CD4-positive, CD25-positive, alpha-beta regulatory T cell (primary cell): ENCODE results near the gene ZNF428. TPM values are rescaled to one million over a fixed set of nuclear protein-coding genes. Genes with fewer than 3 reads are reported as not detected.

Experiments
- ATAC-seq, 2 donors: fragments of 150-1000 bp; cut with Tn5 transposase; one replicate each; pipeline ENCODE4 v1.10.0; 2021; ENCODE audit warnings: low read depth in 2 of 2, moderate number of reproducible peaks in 2 of 2, moderate library complexity in 1 of 2
- DNase-seq, 3 donors: peaks; one replicate each; pipeline versions ENCODE4 v3.0.0 to v3.0.0-alpha.2; 2012 to 2022; ENCODE audit warnings: mixed read lengths in 1 of 3
- H3K27ac ChIP-seq: one replicate; pipeline ENCODE4 v1.7.0; 2013; ENCODE audit warnings: mild to moderate bottlenecking, low read length; ENCODE audit not compliant: insufficient read depth, poor library complexity, severe bottlenecking
- H3K27me3 ChIP-seq: one replicate; pipeline ENCODE4 v1.7.0; 2013; ENCODE audit warnings: low read length; ENCODE audit not compliant: control insufficient read depth, insufficient read depth
- H3K36me3 ChIP-seq: one replicate; pipeline ENCODE4 v1.7.0; 2013; ENCODE audit warnings: mild to moderate bottlenecking, low read length, moderate library complexity; ENCODE audit not compliant: control insufficient read depth, insufficient read depth
- H3K4me1 ChIP-seq: 2 replicates; pipeline ENCODE4 v1.7.0; 2013; ENCODE audit warnings: mild to moderate bottlenecking, low read length; ENCODE audit not compliant: insufficient read depth, control insufficient read depth, poor library complexity, severe bottlenecking
- H3K4me3 ChIP-seq: one replicate; pipeline ENCODE4 v1.7.0; 2013; ENCODE audit warnings: low read depth, mild to moderate bottlenecking, low read length, moderate library complexity
- H3K9me3 ChIP-seq, 2 experiments: 1 replicate in 1 of 2; 2 replicates in 1 of 2; pipeline ENCODE4 v1.7.0; 2013; ENCODE audit warnings: low read length in 2 of 2, mild to moderate bottlenecking in 1 of 2, moderate library complexity in 1 of 2; ENCODE audit not compliant: control insufficient read depth in 2 of 2
- H3K27ac Mint-ChIP-seq, 3 donors: one replicate each; pipeline ENCODE4 v1.8.0; 2020 to 2022; ENCODE audit warnings: mild to moderate bottlenecking in 3 of 3, mixed read lengths in 3 of 3, moderate library complexity in 2 of 3
- H3K27me3 Mint-ChIP-seq: one replicate; pipeline ENCODE4 v1.8.0; 2022; ENCODE audit warnings: mild to moderate bottlenecking, mixed read lengths
- H3K36me3 Mint-ChIP-seq: one replicate; pipeline ENCODE4 v1.8.0; 2020; ENCODE audit warnings: mixed read lengths
- H3K4me1 Mint-ChIP-seq, 4 donors: one replicate each; pipeline ENCODE4 v1.8.0; 2020 to 2022; ENCODE audit warnings: mixed read lengths in 4 of 4, mild to moderate bottlenecking in 1 of 4
- H3K4me3 Mint-ChIP-seq, 4 donors: one replicate each; pipeline ENCODE4 v1.8.0; 2020 to 2022; ENCODE audit warnings: mild to moderate bottlenecking in 4 of 4, mixed read lengths in 4 of 4, moderate library complexity in 3 of 4
- H3K9me3 Mint-ChIP-seq, 7 donors: one replicate each; pipeline ENCODE4 v1.8.0; 2020 to 2022; ENCODE audit warnings: mixed read lengths in 7 of 7, mild to moderate bottlenecking in 3 of 7, moderate library complexity in 2 of 7
- polyA plus RNA-seq, 4 donors: library from polyadenylated mRNA; unstranded; fragments of 300-500 nt; fragmentation: Illumina TruSeq; gene quantifications; one replicate each; pipeline ENCODE4 v1.2.3, GENCODE V29; 2021
- total RNA-seq: library from RNA; stranded (reverse); gene quantifications from one replicate; pipeline ENCODE4 v1.2.3, GENCODE V29; 2022

Gene ZNF428
- total and polyA plus RNA-seq, 5 donors from 2014 or later: 12.6 to 26.6 (median 14.4) TPM

- Histone ChIP-seq H3K4me3 (no peak overlapping the region), H3K27ac (no peak overlapping the region), H3K9me3 (peaks cover 1 to 3% of the 10 kb centered on the region in 2 experiments), H3K27me3 (no peaks in the 10 kb centered on the region), H3K36me3 (no peaks in the 10 kb centered on the region), H3K4me1 (peaks cover 8% of the 10 kb centered on the region)
- no peak for DNase-seq
- Mint-ChIP-seq H3K9me3 (peaks cover 0 to 6% (median 3%) of the 10 kb centered on the region in 7 donors), H3K27me3 (no peaks in the 10 kb centered on the region), H3K27ac (peak overlapping the region in 1 of 3 donors; percentile 52), H3K4me3 (no peak overlapping the region), H3K4me1 (peaks cover 5 to 17% (median 10%) of the 10 kb centered on the region in 4 donors), H3K36me3 (peaks cover 7% of the 10 kb centered on the region)
- ATAC-seq: no peak
These were observed 41.5 kb upstream of the ZNF428 start for GRCh38 chr19:43660971-43661360.

GRCh38 chr19:43660301-43660970, 41.0 kb upstream of the ZNF428 start:
- DNase-seq (no peak), ATAC-seq (no peak)
- Histone ChIP-seq H3K36me3 (no peaks in the 10 kb centered on the region), H3K4me1 (peaks cover 8% of the 10 kb centered on the region), H3K27ac (no peak overlapping the region), H3K27me3 (no peaks in the 10 kb centered on the region), H3K9me3 (peaks cover 1 to 3% of the 10 kb centered on the region in 2 experiments), H3K4me3 (no peak overlapping the region)
- Mint-ChIP-seq H3K36me3 (peaks cover 11% of the 10 kb centered on the region), H3K27ac (no peak overlapping the region), H3K4me3 (no peak overlapping the region), H3K27me3 (no peaks in the 10 kb centered on the region), H3K4me1 (peaks cover 5 to 17% (median 10%) of the 10 kb centered on the region in 4 donors), H3K9me3 (peaks cover 0 to 6% (median 3%) of the 10 kb centered on the region in 7 donors)

GRCh38 chr19:43658494-43658893, 39.1 kb upstream of the ZNF428 start:
- Mint-ChIP-seq H3K4me1 (peaks cover 0 to 2% (median 0%) of the 10 kb centered on the region in 4 donors), H3K9me3 (peaks cover 0 to 6% (median 2%) of the 10 kb centered on the region in 7 donors), H3K36me3 (peaks cover 8% of the 10 kb centered on the region), H3K4me3 (no peak overlapping the region), H3K27ac (no peak overlapping the region), H3K27me3 (no peaks in the 10 kb centered on the region)
- no peaks in the 10 kb centered on the region for H3K36me3 ChIP-seq
- H3K4me3 ChIP-seq: no peak overlapping the region
- H3K9me3 ChIP-seq: peaks cover 1 to 3% of the 10 kb centered on the region in 2 experiments
- DNase-seq: no peak
- no peaks in the 10 kb centered on the region for H3K27me3 ChIP-seq
- H3K4me1 ChIP-seq: no peaks in the 10 kb centered on the region
- ATAC-seq: no peak
- H3K27ac ChIP-seq: no peak overlapping the region

- Mint-ChIP-seq H3K4me3 (peak overlapping the region in 1 of 4 donors; percentile 4), H3K9me3 (peaks cover 0 to 6% (median 2%) of the 10 kb centered on the region in 7 donors), H3K36me3 (peaks cover 12% of the 10 kb centered on the region), H3K27me3 (no peaks in the 10 kb centered on the region), H3K27ac (peak overlapping the region in 1 of 3 donors; percentile 21), H3K4me1 (peaks cover 0 to 2% (median 0%) of the 10 kb centered on the region in 4 donors)
- Histone ChIP-seq H3K4me1 (no peaks in the 10 kb centered on the region), H3K4me3 (no peak overlapping the region), H3K27ac (no peak overlapping the region), H3K27me3 (no peaks in the 10 kb centered on the region), H3K36me3 (no peaks in the 10 kb centered on the region), H3K9me3 (peaks cover 1 to 3% of the 10 kb centered on the region in 2 experiments)
- ATAC-seq: no peak
- no peak for DNase-seq
These were observed 38.6 kb upstream of the ZNF428 start for GRCh38 chr19:43658001-43658400.

- Histone ChIP-seq H3K9me3 (peaks cover 1 to 3% of the 10 kb centered on the region in 2 experiments), H3K4me3 (no peak overlapping the region), H3K27me3 (no peaks in the 10 kb centered on the region), H3K36me3 (no peaks in the 10 kb centered on the region), H3K27ac (no peak overlapping the region), H3K4me1 (no peaks in the 10 kb centered on the region)
- ATAC-seq (no peak), DNase-seq (no peak)
- Mint-ChIP-seq H3K27ac (peak overlapping the region in 1 of 3 donors; percentile 70), H3K27me3 (no peaks in the 10 kb centered on the region), H3K9me3 (peaks cover 0 to 7% (median 2%) of the 10 kb centered on the region in 7 donors), H3K36me3 (peaks cover 12% of the 10 kb centered on the region), H3K4me3 (no peak overlapping the region), H3K4me1 (no peaks in the 10 kb centered on the region)
These were observed 37.0 kb upstream of the ZNF428 start for GRCh38 chr19:43656436-43656835.

- no peak overlapping the region for H3K27ac ChIP-seq
- H3K36me3 ChIP-seq: no peaks in the 10 kb centered on the region
- no peaks in the 10 kb centered on the region for H3K9me3 ChIP-seq
- Mint-ChIP-seq H3K4me1 (no peaks in the 10 kb centered on the region), H3K4me3 (no peak overlapping the region), H3K27me3 (no peaks in the 10 kb centered on the region), H3K36me3 (peaks cover 8% of the 10 kb centered on the region), H3K9me3 (peaks cover 0 to 3% (median 0%) of the 10 kb centered on the region in 7 donors), H3K27ac (no peak overlapping the region)
- ATAC-seq: no peak
- H3K27me3 ChIP-seq: no peaks in the 10 kb centered on the region
- no peak for DNase-seq
- H3K4me3 ChIP-seq: no peak overlapping the region
- H3K4me1 ChIP-seq: no peaks in the 10 kb centered on the region
These were observed 33.1 kb upstream of the ZNF428 start for GRCh38 chr19:43652546-43652874.

- H3K27ac ChIP-seq: no peak overlapping the region
- Mint-ChIP-seq H3K9me3 (peaks cover 0 to 4% (median 0%) of the 10 kb centered on the region in 7 donors), H3K27me3 (no peaks in the 10 kb centered on the region), H3K36me3 (peaks cover 8% of the 10 kb centered on the region), H3K27ac (peak overlapping the region in 1 of 3 donors; percentile 32), H3K4me3 (no peak overlapping the region), H3K4me1 (no peaks in the 10 kb centered on the region)
- H3K36me3 ChIP-seq: no peaks in the 10 kb centered on the region
- H3K4me1 ChIP-seq: no peaks in the 10 kb centered on the region
- no peaks in the 10 kb centered on the region for H3K9me3 ChIP-seq
- DNase-seq (peak in 2 of 3 donors; percentile 12 to 72), ATAC-seq (no peak)
- no peak overlapping the region for H3K4me3 ChIP-seq
- H3K27me3 ChIP-seq: no peaks in the 10 kb centered on the region
These were observed 32.5 kb upstream of the ZNF428 start for GRCh38 chr19:43651758-43652545.
